ENCODE results near the gene ARHGEF7.

ARHGEF7 gene

GRCh38 chr13:111296417-111296816 is 181.3 kb downstream of the ARHGEF7 start:
- no peaks in the 10 kb centered on the region for H3K9me3 ChIP-seq (ENCODE audit: control insufficient read depth in 5 of 5, low read length in 5 of 5)
- no peak overlapping the region for H3K9ac ChIP-seq (ENCODE audit: low read length in 5 of 5)
- peaks cover 22 to 94% (median 81%) of the 10 kb centered on the region in 5 donors for H3K36me3 ChIP-seq (ENCODE audit: control insufficient read depth in 5 of 5, insufficient read depth in 5 of 5, low read length in 5 of 5)
- H3K4me3 ChIP-seq (ENCODE audit: low read depth in 1 of 5, low read length in 5 of 5), result no peak overlapping the region
- no peaks in the 10 kb centered on the region for H3K4me1 ChIP-seq (ENCODE audit: control insufficient read depth in 5 of 5, insufficient read depth in 5 of 5, low read length in 5 of 5)
- H3K27ac ChIP-seq (ENCODE audit: low read depth, low read length), result no peak overlapping the region
- no peaks in the 10 kb centered on the region for H3K27me3 ChIP-seq (ENCODE audit: control insufficient read depth in 5 of 5, insufficient read depth in 4 of 5, low read length in 5 of 5)

- Histone ChIP-seq H3K4me3 (ENCODE audit: low read depth in 1 of 5, low read length in 5 of 5) (no peak overlapping the region), H3K27me3 (ENCODE audit: control insufficient read depth in 5 of 5, insufficient read depth in 4 of 5, low read length in 5 of 5) (no peaks in the 10 kb centered on the region), H3K4me1 (ENCODE audit: control insufficient read depth in 5 of 5, insufficient read depth in 5 of 5, low read length in 5 of 5) (no peaks in the 10 kb centered on the region), H3K9ac (ENCODE audit: low read length in 5 of 5) (no peak overlapping the region), H3K9me3 (ENCODE audit: control insufficient read depth in 5 of 5, low read length in 5 of 5) (no peaks in the 10 kb centered on the region), H3K27ac (ENCODE audit: low read depth, low read length) (no peak overlapping the region), H3K36me3 (ENCODE audit: control insufficient read depth in 5 of 5, insufficient read depth in 5 of 5, low read length in 5 of 5) (peaks cover 14 to 94% (median 81%) of the 10 kb centered on the region in 5 donors)
These were observed 183.3 kb downstream of the ARHGEF7 start for GRCh38 chr13:111298214-111298975.

GRCh38 chr13:111302045-111302726 is 187.1 kb downstream of the ARHGEF7 start:
- Histone ChIP-seq H3K27me3 (ENCODE audit: control insufficient read depth in 5 of 5, insufficient read depth in 4 of 5, low read length in 5 of 5) (no peaks in the 10 kb centered on the region), H3K36me3 (ENCODE audit: control insufficient read depth in 5 of 5, insufficient read depth in 5 of 5, low read length in 5 of 5) (peaks cover 15 to 97% (median 91%) of the 10 kb centered on the region in 5 donors), H3K27ac (ENCODE audit: low read depth, low read length) (no peak overlapping the region), H3K4me1 (ENCODE audit: control insufficient read depth in 5 of 5, insufficient read depth in 5 of 5, low read length in 5 of 5) (peaks cover 0 to 2% (median 0%) of the 10 kb centered on the region in 5 donors), H3K9ac (ENCODE audit: low read length in 5 of 5) (no peak overlapping the region), H3K9me3 (ENCODE audit: control insufficient read depth in 5 of 5, low read length in 5 of 5) (peaks cover 0 to 2% (median 0%) of the 10 kb centered on the region in 5 donors), H3K4me3 (ENCODE audit: low read depth in 1 of 5, low read length in 5 of 5) (no peak overlapping the region)

GRCh38 chr13:111303559-111303958 is 188.4 kb downstream of the ARHGEF7 start:
- Histone ChIP-seq H3K27me3 (ENCODE audit: control insufficient read depth in 5 of 5, insufficient read depth in 4 of 5, low read length in 5 of 5) (no peaks in the 10 kb centered on the region), H3K9ac (ENCODE audit: low read length in 5 of 5) (no peak overlapping the region), H3K27ac (ENCODE audit: low read depth, low read length) (no peak overlapping the region), H3K9me3 (ENCODE audit: control insufficient read depth in 5 of 5, low read length in 5 of 5) (peaks cover 0 to 2% (median 0%) of the 10 kb centered on the region in 5 donors), H3K4me3 (ENCODE audit: low read depth in 1 of 5, low read length in 5 of 5) (no peak overlapping the region), H3K36me3 (ENCODE audit: control insufficient read depth in 5 of 5, insufficient read depth in 5 of 5, low read length in 5 of 5) (peaks cover 22 to 96% (median 91%) of the 10 kb centered on the region in 5 donors), H3K4me1 (ENCODE audit: control insufficient read depth in 5 of 5, insufficient read depth in 5 of 5, low read length in 5 of 5) (peaks cover 0 to 6% (median 0%) of the 10 kb centered on the region in 5 donors)

GRCh38 chr13:111304041-111304544 is 189.0 kb downstream of the ARHGEF7 start:
- Histone ChIP-seq H3K27ac (ENCODE audit: low read depth, low read length) (no peak overlapping the region), H3K4me1 (ENCODE audit: control insufficient read depth in 5 of 5, insufficient read depth in 5 of 5, low read length in 5 of 5) (peaks cover 0 to 6% (median 0%) of the 10 kb centered on the region in 5 donors), H3K36me3 (ENCODE audit: control insufficient read depth in 5 of 5, insufficient read depth in 5 of 5, low read length in 5 of 5) (peaks cover 22 to 96% (median 91%) of the 10 kb centered on the region in 5 donors), H3K9ac (ENCODE audit: low read length in 5 of 5) (no peak overlapping the region), H3K9me3 (ENCODE audit: control insufficient read depth in 5 of 5, low read length in 5 of 5) (peaks cover 0 to 2% (median 0%) of the 10 kb centered on the region in 5 donors), H3K4me3 (ENCODE audit: low read depth in 1 of 5, low read length in 5 of 5) (no peak overlapping the region), H3K27me3 (ENCODE audit: control insufficient read depth in 5 of 5, insufficient read depth in 4 of 5, low read length in 5 of 5) (no peaks in the 10 kb centered on the region)

GRCh38 chr13:111304603-111305289 is 189.6 kb downstream of the ARHGEF7 start:
- Histone ChIP-seq H3K36me3 (ENCODE audit: control insufficient read depth in 5 of 5, insufficient read depth in 5 of 5, low read length in 5 of 5) (peaks cover 22 to 95% (median 86%) of the 10 kb centered on the region in 5 donors), H3K9me3 (ENCODE audit: control insufficient read depth in 5 of 5, low read length in 5 of 5) (peaks cover 0 to 2% (median 0%) of the 10 kb centered on the region in 5 donors), H3K4me1 (ENCODE audit: control insufficient read depth in 5 of 5, insufficient read depth in 5 of 5, low read length in 5 of 5) (peaks cover 0 to 6% (median 0%) of the 10 kb centered on the region in 5 donors), H3K27me3 (ENCODE audit: control insufficient read depth in 5 of 5, insufficient read depth in 4 of 5, low read length in 5 of 5) (no peaks in the 10 kb centered on the region), H3K4me3 (ENCODE audit: low read depth in 1 of 5, low read length in 5 of 5) (no peak overlapping the region), H3K9ac (ENCODE audit: low read length in 5 of 5) (no peak overlapping the region), H3K27ac (ENCODE audit: low read depth, low read length) (no peak overlapping the region)

GRCh38 chr13:111312944-111313590 is 198.0 kb downstream of the ARHGEF7 start:
- H3K27me3 ChIP-seq (ENCODE audit: control insufficient read depth in 5 of 5, insufficient read depth in 4 of 5, low read length in 5 of 5), result no peaks in the 10 kb centered on the region
- no peak overlapping the region for H3K4me3 ChIP-seq (ENCODE audit: low read depth in 1 of 5, low read length in 5 of 5)
- H3K36me3 ChIP-seq (ENCODE audit: control insufficient read depth in 5 of 5, insufficient read depth in 5 of 5, low read length in 5 of 5), result peaks cover 0 to 48% (median 24%) of the 10 kb centered on the region in 5 donors
- H3K27ac ChIP-seq (ENCODE audit: low read depth, low read length), result no peak overlapping the region
- H3K9ac ChIP-seq (ENCODE audit: low read length in 5 of 5), result no peak overlapping the region
- H3K4me1 ChIP-seq (ENCODE audit: control insufficient read depth in 5 of 5, insufficient read depth in 5 of 5, low read length in 5 of 5), result peaks cover 0 to 21% (median 12%) of the 10 kb centered on the region in 5 donors
- H3K9me3 ChIP-seq (ENCODE audit: control insufficient read depth in 5 of 5, low read length in 5 of 5), result peaks cover 0 to 10% (median 3%) of the 10 kb centered on the region in 5 donors

- H3K36me3 ChIP-seq (ENCODE audit: control insufficient read depth in 5 of 5, insufficient read depth in 5 of 5, low read length in 5 of 5), result peaks cover 0 to 45% (median 18%) of the 10 kb centered on the region in 5 donors
- peaks cover 0 to 10% (median 3%) of the 10 kb centered on the region in 5 donors for H3K9me3 ChIP-seq (ENCODE audit: control insufficient read depth in 5 of 5, low read length in 5 of 5)
- no peaks in the 10 kb centered on the region for H3K27me3 ChIP-seq (ENCODE audit: control insufficient read depth in 5 of 5, insufficient read depth in 4 of 5, low read length in 5 of 5)
- no peak overlapping the region for H3K4me3 ChIP-seq (ENCODE audit: low read depth in 1 of 5, low read length in 5 of 5)
- no peak overlapping the region for H3K9ac ChIP-seq (ENCODE audit: low read length in 5 of 5)
- peaks cover 0 to 24% (median 12%) of the 10 kb centered on the region in 5 donors for H3K4me1 ChIP-seq (ENCODE audit: control insufficient read depth in 5 of 5, insufficient read depth in 5 of 5, low read length in 5 of 5)
- no peak overlapping the region for H3K27ac ChIP-seq (ENCODE audit: low read depth, low read length)
These were observed 198.9 kb downstream of the ARHGEF7 start for GRCh38 chr13:111313911-111314425.

- peaks cover 0 to 24% (median 12%) of the 10 kb centered on the region in 5 donors for H3K4me1 ChIP-seq (ENCODE audit: control insufficient read depth in 5 of 5, insufficient read depth in 5 of 5, low read length in 5 of 5)
- H3K9me3 ChIP-seq (ENCODE audit: control insufficient read depth in 5 of 5, low read length in 5 of 5), result peaks cover 0 to 10% (median 3%) of the 10 kb centered on the region in 5 donors
- H3K27me3 ChIP-seq (ENCODE audit: control insufficient read depth in 5 of 5, insufficient read depth in 4 of 5, low read length in 5 of 5), result no peaks in the 10 kb centered on the region
- H3K4me3 ChIP-seq (ENCODE audit: low read depth in 1 of 5, low read length in 5 of 5), result no peak overlapping the region
- H3K36me3 ChIP-seq (ENCODE audit: control insufficient read depth in 5 of 5, insufficient read depth in 5 of 5, low read length in 5 of 5), result peaks cover 0 to 40% (median 17%) of the 10 kb centered on the region in 5 donors
- no peak overlapping the region for H3K27ac ChIP-seq (ENCODE audit: low read depth, low read length)
- H3K9ac ChIP-seq (ENCODE audit: low read length in 5 of 5), result no peak overlapping the region
These were observed 199.7 kb downstream of the ARHGEF7 start for GRCh38 chr13:111314852-111315251.

Data from subcutaneous abdominal adipose tissue (tissue), 5 donors.